CD4-positive, alpha-beta T cell treated with Interleukin-6 at 100 ng/mL for 8 hours (primary cell): ENCODE results near the gene LRRC41.
"Not testable (repeated sequence)": the region's sequence is repeated elsewhere in the genome, so short reads cannot be mapped to it uniquely, and the experiment has no call there.

Experiments
- DNase-seq: peaks from one replicate; pipeline ENCODE4 v3.0.0-alpha.2; 2020; ENCODE audit warnings: mixed read lengths, low spot score

Gene LRRC41

DNA sequence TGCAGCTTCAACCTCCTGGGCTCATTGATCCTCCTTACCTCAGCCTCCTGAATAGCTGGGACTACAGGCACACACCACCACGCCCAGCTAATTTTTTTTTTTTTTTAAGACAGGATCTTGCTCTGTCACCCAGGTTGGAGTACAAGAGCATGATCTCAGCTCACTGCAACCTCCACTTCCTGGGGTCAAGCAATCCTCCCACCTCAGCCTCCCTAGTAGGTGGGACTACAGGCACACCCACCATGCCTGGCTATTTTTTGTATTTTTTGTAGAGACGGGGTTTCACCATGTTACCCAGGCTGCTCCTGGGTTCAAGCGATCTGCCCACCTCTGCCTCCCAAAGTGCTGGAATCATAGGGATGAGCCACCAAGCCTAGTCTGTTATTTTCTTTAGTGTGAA is 59.6 kb downstream of the LRRC41 start:
- not testable (repeated sequence) for DNase-seq

DNA sequence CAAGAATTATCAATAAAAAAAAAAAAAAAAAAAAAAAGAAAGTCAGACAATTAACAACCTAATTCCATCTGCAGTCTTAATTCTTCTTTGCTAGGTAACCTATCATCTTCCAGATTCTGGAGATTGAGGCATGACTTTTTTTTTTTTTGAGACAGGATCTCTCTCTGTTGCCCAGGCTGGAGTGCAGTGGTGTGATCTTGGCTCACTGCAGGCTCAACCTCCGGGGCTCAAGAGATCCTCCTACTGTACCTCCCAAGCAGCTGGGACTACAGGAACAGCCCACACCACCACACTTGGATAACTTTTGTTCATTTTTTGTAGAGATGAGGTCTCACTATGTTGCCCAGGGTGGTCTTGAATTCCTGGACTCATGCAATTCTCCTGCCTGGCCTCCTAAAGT is 60.5 kb downstream of the LRRC41 start:
- no peak for DNase-seq

DNA sequence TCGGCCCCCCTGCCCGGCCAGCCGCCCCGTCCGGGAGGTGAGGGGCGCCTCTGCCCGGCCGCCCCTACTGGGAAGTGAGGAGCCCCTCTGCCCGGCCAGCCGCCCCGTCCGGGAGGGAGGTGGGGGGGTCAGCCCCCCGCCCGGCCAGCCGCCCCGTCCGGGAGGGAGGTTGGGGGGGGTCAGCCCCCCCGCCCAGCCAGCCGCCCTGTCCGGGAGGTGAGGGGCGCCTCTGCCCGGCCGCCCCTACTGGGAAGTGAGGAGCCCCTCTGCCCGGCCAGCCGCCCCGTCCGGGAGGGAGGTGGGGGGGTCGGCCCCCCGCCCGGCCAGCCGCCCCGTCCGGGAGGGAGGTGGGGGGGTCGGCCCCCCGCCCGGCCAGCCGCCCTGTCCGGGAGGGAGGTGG is 61.7 kb downstream of the LRRC41 start:
- not testable (repeated sequence) for DNase-seq

DNA sequence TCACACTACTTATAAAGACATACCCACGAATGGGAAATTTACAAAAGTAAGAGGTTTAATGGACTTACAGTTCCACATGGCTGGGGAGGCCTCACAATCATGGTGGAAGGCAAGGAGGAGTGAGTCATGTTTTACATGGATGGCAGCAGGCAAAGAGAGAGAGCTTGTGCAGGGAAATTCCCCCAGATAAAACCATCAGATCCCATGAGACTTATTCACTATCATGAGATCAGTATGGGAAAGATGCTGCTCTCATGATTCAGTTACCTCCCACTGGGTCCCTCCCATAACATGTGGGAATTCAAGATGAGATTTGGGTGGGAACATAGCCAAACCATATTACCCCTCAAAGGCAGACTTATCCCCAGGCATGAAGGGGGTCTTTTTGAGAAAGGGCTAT is 64.6 kb downstream of the LRRC41 start:
- not testable (repeated sequence) for DNase-seq

DNA sequence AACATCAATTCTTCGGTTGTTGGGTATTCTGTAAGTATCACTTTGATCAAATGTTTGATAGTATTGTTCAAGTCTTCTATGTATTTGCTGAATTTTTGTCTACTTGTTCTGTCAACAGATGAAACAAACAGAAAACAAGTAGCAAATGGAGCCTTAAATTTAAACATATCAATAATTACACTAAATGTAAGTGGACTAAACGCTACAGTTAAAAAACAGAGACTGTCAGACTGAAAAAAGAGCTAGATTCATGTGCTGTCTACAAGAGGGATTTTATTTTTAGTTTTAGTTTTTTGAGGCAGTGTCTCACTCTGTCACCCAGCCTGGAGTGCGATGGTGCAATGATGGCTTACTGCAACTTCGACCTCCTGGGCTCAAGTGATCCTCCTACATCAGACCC is 66.5 kb downstream of the LRRC41 start:
- DNase-seq: no peak

DNA sequence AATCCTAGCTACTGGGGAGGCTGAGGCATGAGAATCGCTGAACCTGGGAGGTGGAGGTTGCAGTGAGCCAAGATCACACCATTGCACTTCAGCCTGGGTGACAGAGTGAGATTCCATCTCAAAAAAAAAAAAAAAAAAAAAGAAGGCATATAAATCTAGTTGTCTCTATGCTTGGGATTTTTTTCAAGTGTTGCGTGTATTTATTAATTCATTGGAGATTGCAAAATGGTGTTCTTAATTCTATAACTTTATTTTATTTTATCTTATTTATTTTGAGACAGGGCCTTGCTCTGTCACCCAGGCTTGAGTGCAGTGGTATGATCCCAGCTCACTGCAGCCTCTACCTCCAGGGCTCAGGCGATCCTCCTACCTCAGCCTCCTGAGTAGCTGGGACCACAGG is 72.2 kb downstream of the LRRC41 start:
- not testable (repeated sequence) for DNase-seq
